Neutrophil (primary cell): Measurements from ENCODE around the gene ATPAF2.

ENCODE experiments used
- H3K27ac ChIP-seq: fragments of 200-600 bp; sonication (generic); 2 replicates; pipeline ENCODE4 v1.5.1; 2016; ENCODE audit warnings: mild to moderate bottlenecking, moderate library complexity
- H3K27me3 ChIP-seq: fragments of 200-600 bp; sonication (generic); 2 replicates; pipeline ENCODE4 v1.6.0; 2016; ENCODE audit warnings: mild to moderate bottlenecking
- H3K36me3 ChIP-seq: fragments of 200-600 bp; sonication (generic); 2 replicates; pipeline ENCODE4 v1.5.1; 2017
- H3K4me1 ChIP-seq, 2 experiments: fragments of 200-600 bp in 1 of 2; sonication (generic) in 1 of 2; 1 replicate in 1 of 2; 2 replicates in 1 of 2; pipeline versions ENCODE4 v1.5.1 to v1.6.1; 2013 to 2016; ENCODE audit warnings: low read depth in 1 of 2, low read length in 1 of 2, mild to moderate bottlenecking in 1 of 2, moderate library complexity in 1 of 2; ENCODE audit not compliant: control insufficient read depth in 1 of 2, insufficient read depth in 1 of 2
- H3K4me3 ChIP-seq, 2 experiments: fragments of 200-600 bp in 1 of 2; sonication (generic) in 1 of 2; 1 replicate in 1 of 2; 2 replicates in 1 of 2; pipeline ENCODE4 v1.5.1; 2013 to 2016; ENCODE audit warnings: low read depth in 1 of 2, low read length in 1 of 2, mild to moderate bottlenecking in 1 of 2, moderate library complexity in 1 of 2
- H3K9me3 ChIP-seq: fragments of 200-600 bp; sonication (generic); 2 replicates; pipeline ENCODE4 v1.5.1; 2016
- CTCF ChIP-seq: fragments of 200-600 bp; sonication (generic); IDR thresholded peaks from 2 replicates; pipeline ENCODE4 v1.5.1; 2016; ENCODE audit warnings: antibody characterized with exemption

Gene ATPAF2

GRCh38 chr17:17971431-17972125, 67.4 kb downstream of the ATPAF2 start:
- no peak for TF ChIP-seq CTCF
- peak overlapping the region; percentile 75 to 97 for H3K4me3 ChIP-seq
- H3K27ac ChIP-seq = peak overlapping the region; percentile 94
- peaks cover 35 to 37% of the 10 kb centered on the region in 2 experiments for H3K4me1 ChIP-seq
- no peaks in the 10 kb centered on the region for H3K36me3 ChIP-seq
- H3K27me3 ChIP-seq = no peaks in the 10 kb centered on the region
- no peaks in the 10 kb centered on the region for H3K9me3 ChIP-seq

- peaks cover 29 to 33% of the 10 kb centered on the region in 2 experiments for H3K4me1 ChIP-seq
- H3K9me3 ChIP-seq = no peaks in the 10 kb centered on the region
- H3K27ac ChIP-seq = peak overlapping the region; percentile 94
- peak overlapping the region; percentile 75 to 97 for H3K4me3 ChIP-seq
- H3K36me3 ChIP-seq = no peaks in the 10 kb centered on the region
- no peak for TF ChIP-seq CTCF
- no peaks in the 10 kb centered on the region for H3K27me3 ChIP-seq
Observed at GRCh38 chr17:17970699-17971430, 68.1 kb downstream of the ATPAF2 start.
